IPS-18a (cell line): ENCODE data around the gene KIF16B.

Experiments used
- H3K27ac ChIP-seq: one replicate; pipeline ENCODE4 v1.5.1; 2013; ENCODE audit warnings: low read length
- H3K27me3 ChIP-seq: one replicate; pipeline ENCODE4 v1.6.1; 2013; ENCODE audit warnings: mild to moderate bottlenecking, low read length; ENCODE audit not compliant: control insufficient read depth, insufficient read depth
- H3K36me3 ChIP-seq: one replicate; pipeline ENCODE4 v1.6.1; 2013; ENCODE audit warnings: low read depth, low read length; ENCODE audit not compliant: control insufficient read depth
- H3K4me1 ChIP-seq: one replicate; pipeline ENCODE4 v1.6.1; 2013; ENCODE audit warnings: low read depth, low read length; ENCODE audit not compliant: control insufficient read depth
- H3K4me3 ChIP-seq: one replicate; pipeline ENCODE4 v1.5.1; 2013; ENCODE audit warnings: low read length
- H3K9ac ChIP-seq: one replicate; pipeline ENCODE4 v1.6.1; 2013; ENCODE audit warnings: mild to moderate bottlenecking, low read length, moderate library complexity
- H3K9me3 ChIP-seq: one replicate; pipeline ENCODE4 v1.6.1; 2013; ENCODE audit warnings: low read depth, low read length; ENCODE audit not compliant: control insufficient read depth

Gene KIF16B

GRCh38 chr20:16407251-16408067 is 165.8 kb downstream of the KIF16B start:
- H3K27ac ChIP-seq: no peak overlapping the region
- H3K4me3 ChIP-seq: no peak overlapping the region
- no peak overlapping the region for H3K9ac ChIP-seq
- H3K27me3 ChIP-seq: no peaks in the 10 kb centered on the region
- H3K4me1 ChIP-seq: no peaks in the 10 kb centered on the region
- H3K9me3 ChIP-seq: no peaks in the 10 kb centered on the region
- H3K36me3 ChIP-seq: peaks cover 3% of the 10 kb centered on the region

- Histone ChIP-seq H3K27ac (no peak overlapping the region), H3K4me3 (no peak overlapping the region), H3K9ac (no peak overlapping the region), H3K4me1 (no peaks in the 10 kb centered on the region), H3K9me3 (no peaks in the 10 kb centered on the region), H3K36me3 (peaks cover 3% of the 10 kb centered on the region), H3K27me3 (no peaks in the 10 kb centered on the region)
Measured at GRCh38 chr20:16405254-16405653, 168.0 kb downstream of the KIF16B start.

- H3K4me3 ChIP-seq: no peak overlapping the region
- no peaks in the 10 kb centered on the region for H3K9me3 ChIP-seq
- no peaks in the 10 kb centered on the region for H3K27me3 ChIP-seq
- H3K36me3 ChIP-seq: peaks cover 3% of the 10 kb centered on the region
- H3K27ac ChIP-seq: no peak overlapping the region
- H3K4me1 ChIP-seq: no peaks in the 10 kb centered on the region
- H3K9ac ChIP-seq: no peak overlapping the region
Measured at GRCh38 chr20:16404640-16405039, 168.6 kb downstream of the KIF16B start.

GRCh38 chr20:16404171-16404570 is 169.1 kb downstream of the KIF16B start:
- no peak overlapping the region for H3K4me3 ChIP-seq
- no peaks in the 10 kb centered on the region for H3K36me3 ChIP-seq
- no peak overlapping the region for H3K9ac ChIP-seq
- H3K4me1 ChIP-seq: no peaks in the 10 kb centered on the region
- no peaks in the 10 kb centered on the region for H3K27me3 ChIP-seq
- no peak overlapping the region for H3K27ac ChIP-seq
- no peaks in the 10 kb centered on the region for H3K9me3 ChIP-seq

- Histone ChIP-seq H3K27me3 (no peaks in the 10 kb centered on the region), H3K4me3 (no peak overlapping the region), H3K36me3 (no peaks in the 10 kb centered on the region), H3K9ac (no peak overlapping the region), H3K9me3 (no peaks in the 10 kb centered on the region), H3K27ac (no peak overlapping the region), H3K4me1 (no peaks in the 10 kb centered on the region)
Measured at GRCh38 chr20:16400234-16400633, 173.0 kb downstream of the KIF16B start.

- no peak overlapping the region for H3K27ac ChIP-seq
- H3K4me3 ChIP-seq: no peak overlapping the region
- no peaks in the 10 kb centered on the region for H3K36me3 ChIP-seq
- H3K27me3 ChIP-seq: no peaks in the 10 kb centered on the region
- H3K9ac ChIP-seq: no peak overlapping the region
- H3K9me3 ChIP-seq: no peaks in the 10 kb centered on the region
- H3K4me1 ChIP-seq: no peaks in the 10 kb centered on the region
Measured at GRCh38 chr20:16399801-16400200, 173.4 kb downstream of the KIF16B start.

DNA sequence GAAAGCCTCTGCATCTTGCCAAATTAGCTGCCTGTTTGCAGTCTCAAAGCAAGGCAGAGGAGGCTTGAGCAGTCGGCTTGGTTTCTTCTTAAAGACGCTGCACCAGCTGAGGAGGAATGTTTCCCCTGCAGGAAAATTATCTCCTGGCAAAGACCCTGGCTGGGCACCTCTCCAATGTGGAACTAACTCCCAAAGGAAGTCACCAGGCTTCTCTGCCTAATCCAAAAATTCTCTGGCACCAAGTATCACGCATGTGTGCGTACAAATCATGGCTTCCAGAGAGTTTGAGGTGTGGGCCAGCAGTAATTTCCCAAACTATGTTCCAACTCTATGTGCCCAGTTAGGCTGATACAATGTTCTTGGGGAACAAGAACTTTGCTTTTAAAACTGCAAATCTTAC is 176.2 kb downstream of the KIF16B start:
- no peaks in the 10 kb centered on the region for H3K27me3 ChIP-seq
- no peaks in the 10 kb centered on the region for H3K9me3 ChIP-seq
- no peak overlapping the region for H3K9ac ChIP-seq
- no peak overlapping the region for H3K27ac ChIP-seq
- H3K36me3 ChIP-seq: no peaks in the 10 kb centered on the region
- H3K4me1 ChIP-seq: no peaks in the 10 kb centered on the region
- H3K4me3 ChIP-seq: no peak overlapping the region

DNA sequence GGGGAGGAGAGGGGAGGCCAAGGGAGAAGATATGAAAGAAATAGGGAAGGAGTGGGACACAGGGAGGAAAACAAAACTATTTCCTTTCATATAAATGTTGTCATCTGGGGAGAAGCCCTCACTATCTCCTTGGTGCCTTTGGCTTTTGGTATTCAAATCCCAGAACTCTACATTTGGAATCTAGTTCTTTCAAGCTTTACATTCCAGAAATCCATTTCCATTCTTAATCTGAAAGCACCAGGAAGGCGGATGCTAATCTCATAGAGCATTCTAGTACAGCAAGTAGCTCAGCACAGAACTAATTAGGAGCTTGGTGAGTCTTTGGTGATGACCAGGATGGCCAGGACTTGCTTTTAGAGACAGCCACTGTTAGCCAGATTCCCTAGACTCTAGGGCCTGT is 177.9 kb downstream of the KIF16B start:
- H3K36me3 ChIP-seq: no peaks in the 10 kb centered on the region
- H3K9me3 ChIP-seq: no peaks in the 10 kb centered on the region
- H3K27ac ChIP-seq: no peak overlapping the region
- no peaks in the 10 kb centered on the region for H3K4me1 ChIP-seq
- no peak overlapping the region for H3K9ac ChIP-seq
- no peak overlapping the region for H3K4me3 ChIP-seq
- no peaks in the 10 kb centered on the region for H3K27me3 ChIP-seq

GRCh38 chr20:16394784-16395183 is 178.5 kb downstream of the KIF16B start:
- Histone ChIP-seq H3K27me3 (no peaks in the 10 kb centered on the region), H3K4me1 (no peaks in the 10 kb centered on the region), H3K36me3 (no peaks in the 10 kb centered on the region), H3K27ac (no peak overlapping the region), H3K4me3 (no peak overlapping the region), H3K9ac (no peak overlapping the region), H3K9me3 (no peaks in the 10 kb centered on the region)

GRCh38 chr20:16393836-16394235 is 179.4 kb downstream of the KIF16B start:
- no peaks in the 10 kb centered on the region for H3K9me3 ChIP-seq
- no peak overlapping the region for H3K9ac ChIP-seq
- no peaks in the 10 kb centered on the region for H3K36me3 ChIP-seq
- H3K4me3 ChIP-seq: no peak overlapping the region
- H3K4me1 ChIP-seq: no peaks in the 10 kb centered on the region
- no peaks in the 10 kb centered on the region for H3K27me3 ChIP-seq
- H3K27ac ChIP-seq: no peak overlapping the region

GRCh38 chr20:16393297-16393696 is 180.0 kb downstream of the KIF16B start:
- H3K9me3 ChIP-seq: no peaks in the 10 kb centered on the region
- H3K4me1 ChIP-seq: no peaks in the 10 kb centered on the region
- no peak overlapping the region for H3K27ac ChIP-seq
- no peak overlapping the region for H3K4me3 ChIP-seq
- no peaks in the 10 kb centered on the region for H3K36me3 ChIP-seq
- H3K27me3 ChIP-seq: no peaks in the 10 kb centered on the region
- H3K9ac ChIP-seq: no peak overlapping the region

- no peak overlapping the region for H3K27ac ChIP-seq
- no peak overlapping the region for H3K4me3 ChIP-seq
- no peaks in the 10 kb centered on the region for H3K36me3 ChIP-seq
- H3K9me3 ChIP-seq: no peaks in the 10 kb centered on the region
- H3K27me3 ChIP-seq: no peaks in the 10 kb centered on the region
- H3K9ac ChIP-seq: no peak overlapping the region
- no peaks in the 10 kb centered on the region for H3K4me1 ChIP-seq
Measured at GRCh38 chr20:16392346-16392745, 180.9 kb downstream of the KIF16B start.
